A673 (cell line): ENCODE data around the gene MLIP. TPM values are rescaled to one million over a fixed set of nuclear protein-coding genes. Genes with fewer than 3 reads are reported as not detected.

ENCODE experiments used
- BruUV-seq: library from RNA; stranded (reverse); fragments of 400-500 nt; replicated peaks from 2 replicates; lab custom pipeline; 2021; lab: Mats Ljungman, UMichigan
- CTCF ChIA-PET: fragments of 300-600 bp; sonication (Branson Sonifier 250); formaldehyde crosslinking; loops from one replicate; lab custom pipeline; 2022; ENCODE audit warnings: antibody characterized with exemption; lab: Charles Lee
- POLR2A ChIA-PET: fragments of 300-600 bp; sonication (Branson Sonifier 250); formaldehyde crosslinking; loops from one replicate; lab custom pipeline; 2022; ENCODE audit warnings: antibody characterized with exemption; ENCODE audit not compliant: low non-redundant PET; lab: Charles Lee
- DNase-seq: peaks from one replicate; pipeline ENCODE4 v3.0.0-alpha.2; 2015; ENCODE audit warnings: low spot score
- H3K27ac ChIP-seq: fragments of 200-600 bp; sonication (generic); 2 replicates; pipeline ENCODE4 v1.5.1; 2016; ENCODE audit warnings: mixed run types, low read depth, mild to moderate bottlenecking, mixed read lengths, antibody characterized with exemption, low read length; ENCODE audit not compliant: poor library complexity, severe bottlenecking
- H3K27me3 ChIP-seq: fragments of 200-600 bp; sonication (generic); replicated peaks from 2 replicates; pipeline ENCODE4 v1.6.1; 2017; ENCODE audit warnings: mixed run types, low read depth, mild to moderate bottlenecking, mixed read lengths, antibody characterized with exemption, low read length; ENCODE audit not compliant: insufficient read depth, poor library complexity
- H3K36me3 ChIP-seq: fragments of 200-600 bp; sonication (generic); 2 replicates; pipeline ENCODE4 v1.6.1; 2016; ENCODE audit warnings: mixed run types, mild to moderate bottlenecking, mixed read lengths, antibody characterized with exemption, low read length; ENCODE audit not compliant: insufficient read depth, poor library complexity, severe bottlenecking
- H3K4me1 ChIP-seq: fragments of 200-600 bp; sonication (generic); 2 replicates; pipeline ENCODE4 v1.6.1; 2017; ENCODE audit warnings: mixed run types, mild to moderate bottlenecking, mixed read lengths, antibody characterized with exemption, low read length; ENCODE audit not compliant: insufficient read depth, poor library complexity, severe bottlenecking
- H3K4me3 ChIP-seq: fragments of 200-600 bp; sonication (generic); 2 replicates; pipeline ENCODE4 v1.5.1; 2016; ENCODE audit warnings: low read depth, mixed run types, mild to moderate bottlenecking, mixed read lengths, low read length; ENCODE audit not compliant: poor library complexity, severe bottlenecking
- H3K9me3 ChIP-seq: fragments of 200-600 bp; sonication (generic); 2 replicates; pipeline ENCODE4 v1.6.1; 2016; ENCODE audit warnings: mixed run types, low read depth, mild to moderate bottlenecking, mixed read lengths, antibody characterized with exemption, low read length; ENCODE audit not compliant: poor library complexity, severe bottlenecking
- CTCF ChIP-seq: fragments of 300-800, 200-600 bp; sonication (generic); conservative IDR thresholded peaks from 2 replicates; pipeline ENCODE4 v1.5.1; 2017; ENCODE audit warnings: low read depth, mild to moderate bottlenecking, antibody characterized with exemption, low read length, moderate library complexity, mixed read lengths
- EZH2 ChIP-seq: fragments of 200-600 bp; sonication (generic); IDR thresholded peaks from 2 replicates; pipeline ENCODE4 v1.6.1; 2017; ENCODE audit warnings: borderline replicate concordance, low read depth, mild to moderate bottlenecking, mixed read lengths, antibody characterized with exemption, low read length; ENCODE audit not compliant: poor library complexity, severe bottlenecking
- intact Hi-C: fragments of 100-400 bp; cut with micrococcal nuclease; formaldehyde crosslinking; loops from one replicate; pipeline ENCODE4 v1.10.0; 2022; ENCODE audit not compliant: unreplicated experiment
- total RNA-seq: library from RNA; stranded (reverse); gene quantifications from 2 replicates; pipeline ENCODE4 v1.2.3, GENCODE V29; 2021

MLIP gene
- total RNA-seq, 1 experiment from 2014 or later, result 0.58 TPM

DNA sequence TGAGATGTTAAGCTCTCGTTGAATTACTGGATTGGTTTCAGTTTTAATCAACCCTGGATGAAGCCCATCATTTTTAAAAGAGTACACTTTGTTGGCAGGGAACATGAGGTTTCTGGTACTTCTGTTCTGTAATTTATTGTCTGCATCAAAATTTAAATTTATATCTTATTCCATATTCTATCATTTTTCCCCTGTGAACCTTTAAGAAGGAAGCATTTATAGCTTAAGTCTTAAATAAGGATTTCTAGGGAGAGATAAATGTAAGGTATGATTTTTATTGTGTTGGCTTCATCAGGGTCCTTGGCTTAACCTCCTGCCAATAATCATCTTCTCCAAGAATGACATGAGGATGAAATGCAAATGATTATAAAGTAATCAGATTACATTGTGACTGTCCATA, 40.6 kb downstream of the MLIP start:
- POLR2A ChIA-PET, result no interaction called here
- intact Hi-C loops, result no loop called here
- H3K4me3 ChIP-seq, result no peak overlapping the region
- no peaks in the 10 kb centered on the region for H3K27me3 ChIP-seq
- H3K36me3 ChIP-seq, result no peaks in the 10 kb centered on the region
- H3K9me3 ChIP-seq, result peaks cover 3% of the 10 kb centered on the region
- peaks cover 7% of the 10 kb centered on the region for H3K4me1 ChIP-seq
- TF ChIP-seq CTCF (no peak), EZH2 (no peak)
- H3K27ac ChIP-seq, result no peak overlapping the region
- CTCF ChIA-PET, result no interaction called here
- DNase-seq, result no peak
- BruUV-seq, result no TSS peak

GRCh38 chr6:54156650-54157250, 45.5 kb downstream of the MLIP start:
- ChIA-PET CTCF (no interaction called here), POLR2A (no interaction called here)
- H3K9me3 ChIP-seq, result peaks cover 3% of the 10 kb centered on the region
- H3K4me1 ChIP-seq, result peaks cover 3% of the 10 kb centered on the region
- no peak for DNase-seq
- TF ChIP-seq EZH2, result no peak
- no peak for TF ChIP-seq CTCF
- H3K27ac ChIP-seq, result no peak overlapping the region
- H3K36me3 ChIP-seq, result no peaks in the 10 kb centered on the region
- no peak overlapping the region for H3K4me3 ChIP-seq
- BruUV-seq, result no TSS peak
- H3K27me3 ChIP-seq, result no peaks in the 10 kb centered on the region
- intact Hi-C loops, result no loop called here

DNA sequence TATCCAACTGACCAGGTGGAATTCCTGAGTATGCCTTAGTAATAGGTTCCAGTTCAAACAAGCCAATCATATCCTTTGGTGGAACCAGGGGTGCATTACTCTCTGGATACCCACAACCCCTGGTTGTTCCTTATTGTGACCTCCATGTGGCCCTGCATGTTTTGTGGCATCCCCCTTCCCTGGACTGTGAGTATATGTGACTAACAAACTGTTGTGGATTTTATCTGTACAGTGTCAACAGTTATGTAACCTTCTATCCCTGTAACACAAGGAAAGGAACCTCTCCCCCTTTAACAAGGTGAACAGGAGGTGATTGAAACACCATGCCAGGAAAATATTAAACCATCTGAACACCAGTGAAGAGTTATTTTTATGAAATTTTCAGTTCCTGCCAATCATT, 46.2 kb downstream of the MLIP start:
- ChIA-PET CTCF (no interaction called here), POLR2A (no interaction called here)
- no peak for DNase-seq
- no peak overlapping the region for H3K4me3 ChIP-seq
- H3K27ac ChIP-seq, result no peak overlapping the region
- intact Hi-C loops, result no loop called here
- TF ChIP-seq EZH2 (no peak), CTCF (no peak)
- H3K9me3 ChIP-seq, result peaks cover 3% of the 10 kb centered on the region
- H3K27me3 ChIP-seq, result no peaks in the 10 kb centered on the region
- no TSS peak for BruUV-seq
- no peaks in the 10 kb centered on the region for H3K4me1 ChIP-seq
- H3K36me3 ChIP-seq, result no peaks in the 10 kb centered on the region
